Neural cell (in vitro differentiated cells): ENCODE measurements around the gene COL5A1.

Experiments used
- EP300 ChIP-seq: fragments of 450-650 bp; conservative IDR thresholded peaks from 2 replicates; pipeline ENCODE4 v1.6.1; 2014; ENCODE audit warnings: antibody characterized with exemption, mild to moderate bottlenecking, moderate library complexity; ENCODE audit not compliant: poor library complexity, severe bottlenecking
- EZH2 ChIP-seq: fragments of 200-600, 300-800 bp; shearing (Covaris generic), sonication (generic); IDR thresholded peaks from 2 replicates; pipeline ENCODE4 v1.6.1; 2014; ENCODE audit warnings: antibody characterized with exemption, low read length, borderline replicate concordance, mild to moderate bottlenecking; ENCODE audit not compliant: insufficient read depth, poor library complexity, severe bottlenecking
- MXI1 ChIP-seq: fragments of 450-650 bp; conservative IDR thresholded peaks from 2 replicates; pipeline ENCODE4 v1.6.1; 2014; ENCODE audit warnings: antibody characterized with exemption, mild to moderate bottlenecking; ENCODE audit not compliant: poor library complexity, severe bottlenecking
- POLR2AphosphoS5 ChIP-seq: IDR thresholded peaks from 2 replicates; pipeline ENCODE4 v1.6.1; 2012
- RAD21 ChIP-seq: fragments of 450-650 bp; conservative IDR thresholded peaks from 2 replicates; pipeline ENCODE4 v1.6.1; 2014; ENCODE audit warnings: antibody characterized with exemption, mild to moderate bottlenecking, moderate library complexity
- REST ChIP-seq: IDR thresholded peaks from 2 replicates; pipeline ENCODE4 v1.6.1; 2012; ENCODE audit warnings: borderline replicate concordance
- TAF1 ChIP-seq: IDR thresholded peaks from 2 replicates; pipeline ENCODE4 v1.6.1; 2012; ENCODE audit warnings: low read depth
- TF ChIP-seq, protein P1 (sequence below): fragments of 450-650 bp; IDR thresholded peaks from 2 replicates; pipeline ENCODE4 v1.5.1; 2014; ENCODE audit warnings: antibody characterized with exemption, mild to moderate bottlenecking, moderate library complexity; ENCODE audit not compliant: poor library complexity, severe bottlenecking

DNA sequence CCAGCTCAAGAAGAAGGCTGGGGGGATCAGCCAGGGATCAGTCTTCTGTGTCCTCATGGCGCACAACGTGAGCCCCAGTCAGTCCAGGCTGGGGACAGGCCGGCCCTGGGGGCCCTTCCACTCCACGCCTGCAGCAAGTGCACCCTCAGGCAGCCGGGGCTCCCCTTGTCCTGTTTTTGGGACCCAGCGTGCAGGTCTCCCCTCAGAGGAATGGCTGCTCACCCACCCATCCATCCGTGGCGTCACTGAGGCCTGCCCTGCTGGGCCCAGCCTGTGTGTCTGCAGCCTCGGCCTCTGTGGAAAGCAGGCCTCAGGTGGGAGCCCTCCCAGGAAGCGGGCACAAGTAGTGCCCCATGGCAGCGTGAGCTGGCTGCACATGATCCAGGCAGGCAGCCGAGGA is 186.4 kb downstream of the COL5A1 start:
- TF ChIP-seq, protein P1, sequence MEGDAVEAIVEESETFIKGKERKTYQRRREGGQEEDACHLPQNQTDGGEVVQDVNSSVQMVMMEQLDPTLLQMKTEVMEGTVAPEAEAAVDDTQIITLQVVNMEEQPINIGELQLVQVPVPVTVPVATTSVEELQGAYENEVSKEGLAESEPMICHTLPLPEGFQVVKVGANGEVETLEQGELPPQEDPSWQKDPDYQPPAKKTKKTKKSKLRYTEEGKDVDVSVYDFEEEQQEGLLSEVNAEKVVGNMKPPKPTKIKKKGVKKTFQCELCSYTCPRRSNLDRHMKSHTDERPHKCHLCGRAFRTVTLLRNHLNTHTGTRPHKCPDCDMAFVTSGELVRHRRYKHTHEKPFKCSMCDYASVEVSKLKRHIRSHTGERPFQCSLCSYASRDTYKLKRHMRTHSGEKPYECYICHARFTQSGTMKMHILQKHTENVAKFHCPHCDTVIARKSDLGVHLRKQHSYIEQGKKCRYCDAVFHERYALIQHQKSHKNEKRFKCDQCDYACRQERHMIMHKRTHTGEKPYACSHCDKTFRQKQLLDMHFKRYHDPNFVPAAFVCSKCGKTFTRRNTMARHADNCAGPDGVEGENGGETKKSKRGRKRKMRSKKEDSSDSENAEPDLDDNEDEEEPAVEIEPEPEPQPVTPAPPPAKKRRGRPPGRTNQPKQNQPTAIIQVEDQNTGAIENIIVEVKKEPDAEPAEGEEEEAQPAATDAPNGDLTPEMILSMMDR = no peak
- TF ChIP-seq EZH2 (no peak), RAD21 (no peak), REST (no peak), EP300 (no peak), POLR2AphosphoS5 (no peak), MXI1 (no peak), TAF1 (no peak)
